B cell (primary cell): ENCODE measurements around the gene CCND2. TPM values are rescaled to one million over a fixed set of nuclear protein-coding genes. Genes with fewer than 3 reads are reported as not detected.

Source experiments
- ATAC-seq: fragments of 200-7000 bp; cut with Tn5 transposase; one replicate; pipeline ENCODE4 v1.10.0; 2021; ENCODE audit warnings: low read depth, mild to moderate bottlenecking, moderate number of reproducible peaks, moderate library complexity
- CTCF ChIA-PET: fragments of 350-600 bp; sonication (Branson Sonifier 250); formaldehyde crosslinking; loops from one replicate; lab custom pipeline; 2021; ENCODE audit warnings: antibody characterized with exemption, inconsistent platforms; lab: Charles Lee
- POLR2A ChIA-PET: fragments of 350-600 bp; sonication (Branson Sonifier 250); formaldehyde crosslinking; loops from one replicate; lab custom pipeline; 2021; ENCODE audit warnings: antibody characterized with exemption; lab: Charles Lee
- DNase-seq: peaks from one replicate; pipeline ENCODE4 v3.0.0; 2013
- H2AFZ ChIP-seq: 2 replicates; pipeline ENCODE4 v1.6.1; 2012; ENCODE audit warnings: mild to moderate bottlenecking, low read depth, low read length; ENCODE audit not compliant: insufficient read depth, poor library complexity, severe bottlenecking
- H3K27ac ChIP-seq, 2 donors: 1 replicate in 1 of 2; 2 replicates in 1 of 2; pipeline ENCODE4 v1.5.1; 2012 to 2013; ENCODE audit warnings: low read length in 2 of 2, mild to moderate bottlenecking in 2 of 2, moderate library complexity in 1 of 2
- H3K27me3 ChIP-seq, 4 experiments: fragments of 200-600 bp in 1 of 4; sonication (generic) in 1 of 4; replicated peaks in 1 of 4; 1 replicate in 2 of 4; 2 replicates in 2 of 4; pipeline versions ENCODE4 v1.6.1 to v1.7.0; 2013 to 2016; ENCODE audit warnings: low read length in 3 of 4, mild to moderate bottlenecking in 2 of 4, mixed read lengths in 1 of 4, moderate library complexity in 1 of 4; ENCODE audit not compliant: insufficient read depth in 4 of 4, control insufficient read depth in 3 of 4; ENCODE audit errors: control extremely low read depth in 1 of 4
- H3K36me3 ChIP-seq, 2 experiments: replicated peaks in 1 of 2; 1 replicate in 1 of 2; 2 replicates in 1 of 2; pipeline versions ENCODE4 v1.6.1 to v1.7.1; 2013; ENCODE audit warnings: low read length in 1 of 2; ENCODE audit not compliant: insufficient read depth in 2 of 2, control insufficient read depth in 1 of 2; ENCODE audit errors: control extremely low read depth in 1 of 2, extremely low read depth in 1 of 2
- H3K4me1 ChIP-seq, 2 donors: fragments of 200-600 bp in 1 of 2; sonication (generic) in 1 of 2; 1 replicate in 1 of 2; 2 replicates in 1 of 2; pipeline versions ENCODE4 v1.5.1 to v1.6.1; 2013 to 2017; ENCODE audit warnings: low read length in 2 of 2; ENCODE audit not compliant: control insufficient read depth in 2 of 2, insufficient read depth in 2 of 2
- H3K4me2 ChIP-seq: replicated peaks from 2 replicates; pipeline ENCODE3; 2012; ENCODE audit warnings: mild to moderate bottlenecking, low read depth, low read length; ENCODE audit not compliant: poor library complexity, severe bottlenecking
- H3K4me3 ChIP-seq, 5 experiments: fragments of 200-600 bp in 1 of 5; sonication (generic) in 1 of 5; 1 replicate in 3 of 5; 2 replicates in 2 of 5; pipeline versions ENCODE4 v1.5.1 to v1.7.0; 2011 to 2016; ENCODE audit warnings: low read length in 4 of 5, mild to moderate bottlenecking in 4 of 5, low read depth in 2 of 5, control low read depth in 1 of 5, moderate library complexity in 1 of 5; ENCODE audit not compliant: insufficient read depth in 1 of 5; ENCODE audit errors: control extremely low read depth in 1 of 5, extremely low read depth in 1 of 5
- H3K79me2 ChIP-seq: fragments of 200-600 bp; sonication (generic); one replicate; pipeline ENCODE4 v1.6.0; 2016; ENCODE audit warnings: low read length; ENCODE audit not compliant: control insufficient read depth, insufficient read depth
- H3K9ac ChIP-seq: fragments of 200-600 bp; sonication (generic); 2 replicates; pipeline ENCODE4 v1.6.1; 2017; ENCODE audit warnings: mild to moderate bottlenecking, low read length, moderate library complexity
- H3K9me3 ChIP-seq, 3 donors: one replicate each; pipeline versions ENCODE4 v1.6.1 to v1.7.1; 2013; ENCODE audit warnings: low read length in 2 of 3; ENCODE audit not compliant: control insufficient read depth in 2 of 3, insufficient read depth in 1 of 3; ENCODE audit errors: control extremely low read depth in 1 of 3
- H4K20me1 ChIP-seq: 2 replicates; pipeline ENCODE4 v1.6.0; 2012; ENCODE audit warnings: mild to moderate bottlenecking, low read length; ENCODE audit not compliant: insufficient read depth, control insufficient read depth, poor library complexity, severe bottlenecking
- H3K27ac Mint-ChIP-seq: one replicate; pipeline ENCODE4 v1.8.0; 2021; ENCODE audit warnings: mixed read lengths
- H3K27me3 Mint-ChIP-seq: one replicate; pipeline ENCODE4 v1.8.0; 2021; ENCODE audit warnings: mixed read lengths
- H3K4me1 Mint-ChIP-seq: one replicate; pipeline ENCODE4 v1.8.0; 2021; ENCODE audit warnings: mixed read lengths
- H3K4me3 Mint-ChIP-seq: one replicate; pipeline ENCODE4 v1.8.0; 2021; ENCODE audit warnings: mixed read lengths
- H3K9me3 Mint-ChIP-seq: one replicate; pipeline ENCODE4 v1.8.0; 2022; ENCODE audit warnings: mixed read lengths; ENCODE audit not compliant: insufficient read depth
- EZH2 ChIP-seq: IDR thresholded peaks from 2 replicates; pipeline ENCODE4 v1.6.1; 2012; ENCODE audit warnings: borderline replicate concordance, low read depth, mild to moderate bottlenecking, moderate library complexity, low read length; ENCODE audit not compliant: insufficient read depth, poor library complexity, severe bottlenecking
- WGBS: methylation state at CpG from one replicate; pipeline ENCODE4 v1.1.5; 2013; ENCODE audit warnings: missing lambda C conversion rate; ENCODE audit not compliant: insufficient coverage; 5-methylcytosine and 5-hydroxymethylcytosine counted together
- intact Hi-C: fragments of 100-400 bp; cut with micrococcal nuclease; formaldehyde crosslinking; loops from one replicate; pipeline ENCODE4 v1.10.0; 2022
- polyA plus RNA-seq: library from polyadenylated mRNA; depleted of rRNA; stranded (reverse); fragments of >200 nt; gene quantifications from 2 replicates; pipeline ENCODE4 v1.2.3, GENCODE V29; 2012
- total RNA-seq, 2 donors: library from RNA; stranded (reverse); fragments of 120-200 nt in 1 of 2; gene quantifications; 1 replicate in 1 of 2; 2 replicates in 1 of 2; pipeline versions ENCODE4 v1.2.3 to v1.2.4, GENCODE V29; 2013 to 2022
- TF ChIP-seq, protein P1 (sequence below): fragments of 200-600 bp; IDR thresholded peaks from one replicate; pipeline ENCODE4 v1.8.0; 2022; ENCODE audit warnings: antibody characterized with exemption, mild to moderate bottlenecking

CCND2 gene
- total and polyA plus RNA-seq, 2 donors (not counting 1 experiment from before 2014, with no cell fraction given) = 9.2 to 20.6 TPM

DNA sequence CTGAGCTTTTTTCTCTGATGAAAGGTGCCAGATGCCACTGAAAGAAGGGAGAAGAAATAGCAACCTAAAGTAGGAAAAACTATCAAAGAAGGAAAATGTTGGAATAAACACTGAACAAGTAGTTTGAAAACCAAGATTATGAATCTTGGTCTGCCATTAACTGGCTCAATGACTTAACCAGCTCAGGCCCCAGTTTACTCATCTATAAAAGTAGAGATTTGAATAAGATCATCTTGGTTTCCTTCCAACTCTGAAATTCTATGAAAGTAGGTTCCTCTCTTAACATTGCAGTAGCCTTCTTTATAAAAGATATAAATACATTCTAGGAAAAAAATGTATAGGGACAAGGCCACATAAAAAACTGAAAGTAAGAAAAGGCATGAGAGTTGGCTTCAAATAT is 16.1 kb upstream of the CCND2 start:
- Histone ChIP-seq H3K9me3 (no peaks in the 10 kb centered on the region), H3K36me3 (no peaks in the 10 kb centered on the region), H4K20me1 (no peaks in the 10 kb centered on the region), H3K4me3 (no peak overlapping the region), H3K9ac (no peak overlapping the region), H3K79me2 (no peaks in the 10 kb centered on the region), H3K4me2 (no peak overlapping the region), H3K27me3 (no peaks in the 10 kb centered on the region), H2AFZ (no peak overlapping the region), H3K27ac (no peak overlapping the region), H3K4me1 (peaks cover 4 to 5% of the 10 kb centered on the region in 2 donors)
- Mint-ChIP-seq H3K9me3 (no peaks in the 10 kb centered on the region), H3K27me3 (peaks cover 8% of the 10 kb centered on the region), H3K4me1 (peaks cover 8% of the 10 kb centered on the region), H3K27ac (no peak overlapping the region), H3K4me3 (no peak overlapping the region)
- DNase-seq (no peak), ATAC-seq (no peak)
- ChIA-PET POLR2A (no interaction called here), CTCF (interaction anchor here (1.5 to 2.4 kb wide), 2 partner anchors 11 to 150 kb away, joined by 5 to 8 read pairs; no protein-coding TSS in a partner anchor)
- TF ChIP-seq, protein P1, sequence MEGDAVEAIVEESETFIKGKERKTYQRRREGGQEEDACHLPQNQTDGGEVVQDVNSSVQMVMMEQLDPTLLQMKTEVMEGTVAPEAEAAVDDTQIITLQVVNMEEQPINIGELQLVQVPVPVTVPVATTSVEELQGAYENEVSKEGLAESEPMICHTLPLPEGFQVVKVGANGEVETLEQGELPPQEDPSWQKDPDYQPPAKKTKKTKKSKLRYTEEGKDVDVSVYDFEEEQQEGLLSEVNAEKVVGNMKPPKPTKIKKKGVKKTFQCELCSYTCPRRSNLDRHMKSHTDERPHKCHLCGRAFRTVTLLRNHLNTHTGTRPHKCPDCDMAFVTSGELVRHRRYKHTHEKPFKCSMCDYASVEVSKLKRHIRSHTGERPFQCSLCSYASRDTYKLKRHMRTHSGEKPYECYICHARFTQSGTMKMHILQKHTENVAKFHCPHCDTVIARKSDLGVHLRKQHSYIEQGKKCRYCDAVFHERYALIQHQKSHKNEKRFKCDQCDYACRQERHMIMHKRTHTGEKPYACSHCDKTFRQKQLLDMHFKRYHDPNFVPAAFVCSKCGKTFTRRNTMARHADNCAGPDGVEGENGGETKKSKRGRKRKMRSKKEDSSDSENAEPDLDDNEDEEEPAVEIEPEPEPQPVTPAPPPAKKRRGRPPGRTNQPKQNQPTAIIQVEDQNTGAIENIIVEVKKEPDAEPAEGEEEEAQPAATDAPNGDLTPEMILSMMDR = no peak
- TF ChIP-seq EZH2 = no peak
- intact Hi-C loops = no loop called here

DNA sequence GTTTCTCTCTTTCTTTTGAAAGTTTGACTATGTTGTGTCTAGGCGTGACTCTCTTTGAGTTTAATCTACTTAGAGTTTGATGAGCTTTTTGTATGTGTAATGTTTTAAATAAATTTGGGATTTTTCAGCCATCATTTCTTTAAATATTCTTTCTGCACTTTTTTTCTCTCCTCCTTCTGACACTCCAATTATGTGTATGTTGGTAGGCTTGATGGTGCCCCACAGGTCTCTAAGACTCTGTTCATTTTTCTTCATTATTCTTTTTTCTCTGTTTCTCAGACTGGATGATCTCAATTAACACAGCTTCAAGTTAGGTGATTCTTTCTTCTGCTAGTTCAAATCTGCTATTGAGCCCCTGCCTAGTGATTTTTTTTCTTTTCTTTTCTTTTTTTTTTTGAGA is 14.5 kb upstream of the CCND2 start:
- no peak overlapping the region for H2AFZ ChIP-seq
- H3K27ac Mint-ChIP-seq = no peak overlapping the region
- ChIA-PET POLR2A (no interaction called here), CTCF (no interaction called here)
- peaks cover 4 to 5% of the 10 kb centered on the region in 2 donors for H3K4me1 ChIP-seq
- no CpG with 5 or more reads among the region's 1 CpG for WGBS
- no peak overlapping the region for H3K9ac ChIP-seq
- no peak overlapping the region for H3K27ac ChIP-seq
- H3K27me3 Mint-ChIP-seq = no peaks in the 10 kb centered on the region
- no peak overlapping the region for H3K4me2 ChIP-seq
- no peaks in the 10 kb centered on the region for H3K27me3 ChIP-seq
- H3K9me3 Mint-ChIP-seq = no peaks in the 10 kb centered on the region
- TF ChIP-seq, protein P1 = no peak
- no peak for TF ChIP-seq EZH2
- intact Hi-C loops = no loop called here
- ATAC-seq (no peak), DNase-seq (no peak)
- H3K79me2 ChIP-seq = no peaks in the 10 kb centered on the region
- H4K20me1 ChIP-seq = no peaks in the 10 kb centered on the region
- H3K4me1 Mint-ChIP-seq = peaks cover 15% of the 10 kb centered on the region
- H3K4me3 Mint-ChIP-seq = no peak overlapping the region
- H3K9me3 ChIP-seq = no peaks in the 10 kb centered on the region
- no peaks in the 10 kb centered on the region for H3K36me3 ChIP-seq
- no peak overlapping the region for H3K4me3 ChIP-seq
